GM12873 (cell line): ENCODE results near the gene RHBDF1.

Experiments
- CTCF ChIP-seq: IDR thresholded peaks from 2 replicates; pipeline ENCODE4 v1.5.1; 2012; ENCODE audit warnings: low read depth, mild to moderate bottlenecking, moderate library complexity, low read length, control low read depth; ENCODE audit not compliant: insufficient read depth; ENCODE audit errors: missing control alignments

The RHBDF1 gene

GRCh38 chr16:102060-102855 is 29.8 kb upstream of the RHBDF1 start:
- TF ChIP-seq CTCF, result no peak

GRCh38 chr16:101586-101985 is 29.2 kb upstream of the RHBDF1 start:
- no peak for TF ChIP-seq CTCF

- no peak for TF ChIP-seq CTCF
Observed at GRCh38 chr16:100989-101388, 28.6 kb upstream of the RHBDF1 start.

GRCh38 chr16:97822-98221 is 25.4 kb upstream of the RHBDF1 start:
- no peak for TF ChIP-seq CTCF

GRCh38 chr16:96935-97381 is 24.5 kb upstream of the RHBDF1 start:
- peak; percentile 99 for TF ChIP-seq CTCF

- no peak for TF ChIP-seq CTCF
Observed at GRCh38 chr16:94918-95265, 22.5 kb upstream of the RHBDF1 start.

- TF ChIP-seq CTCF, result no peak
Observed at GRCh38 chr16:92431-93339, 20.3 kb upstream of the RHBDF1 start.
